ENCODE results near the gene SYP.

DNA sequence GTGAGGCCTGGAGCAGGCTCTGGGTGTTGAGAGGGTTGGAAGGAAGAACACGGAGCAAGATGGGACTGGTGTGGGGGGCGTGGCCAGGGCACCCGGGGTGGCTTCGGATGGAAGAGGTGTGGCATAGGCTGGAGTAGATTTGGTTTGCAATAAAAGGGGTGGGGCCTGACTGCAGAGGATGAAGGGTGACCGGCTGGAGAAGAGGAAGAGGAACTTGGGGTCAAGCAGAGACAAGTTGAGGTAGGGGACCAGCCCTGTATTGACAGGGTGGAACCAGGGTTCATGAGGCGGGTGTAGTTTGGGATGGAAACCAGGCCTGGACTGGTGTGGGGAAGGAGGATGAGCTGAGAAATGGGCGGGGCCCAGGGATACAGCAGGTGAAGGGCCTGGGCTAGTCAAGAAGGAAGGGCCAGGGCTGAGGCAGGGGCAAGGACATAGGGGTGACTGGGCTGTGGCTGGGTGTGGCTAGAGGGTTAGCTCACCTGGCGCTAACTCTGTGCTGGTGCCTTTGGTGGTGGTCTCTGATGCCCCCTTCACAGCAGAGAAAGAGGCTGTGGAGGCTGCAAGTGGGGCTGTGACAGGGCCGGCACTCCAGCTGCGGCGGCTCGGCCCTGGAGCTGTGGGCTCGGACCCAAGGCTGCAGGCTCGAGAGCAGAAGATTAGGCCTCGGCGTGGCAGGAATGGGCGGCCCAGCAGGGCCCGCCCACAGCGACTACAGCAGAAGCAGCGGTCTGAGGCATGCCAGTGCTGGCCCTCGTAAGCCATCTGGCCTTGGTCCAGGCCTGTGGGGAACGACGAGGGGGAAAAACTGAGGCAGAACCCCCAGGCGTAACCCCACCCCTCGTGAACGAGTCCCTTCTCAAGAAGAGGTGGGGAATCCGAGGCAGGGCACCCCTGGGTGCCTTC is 23.3 kb downstream of the SYP start:
- TF ChIP-seq, protein P1, sequence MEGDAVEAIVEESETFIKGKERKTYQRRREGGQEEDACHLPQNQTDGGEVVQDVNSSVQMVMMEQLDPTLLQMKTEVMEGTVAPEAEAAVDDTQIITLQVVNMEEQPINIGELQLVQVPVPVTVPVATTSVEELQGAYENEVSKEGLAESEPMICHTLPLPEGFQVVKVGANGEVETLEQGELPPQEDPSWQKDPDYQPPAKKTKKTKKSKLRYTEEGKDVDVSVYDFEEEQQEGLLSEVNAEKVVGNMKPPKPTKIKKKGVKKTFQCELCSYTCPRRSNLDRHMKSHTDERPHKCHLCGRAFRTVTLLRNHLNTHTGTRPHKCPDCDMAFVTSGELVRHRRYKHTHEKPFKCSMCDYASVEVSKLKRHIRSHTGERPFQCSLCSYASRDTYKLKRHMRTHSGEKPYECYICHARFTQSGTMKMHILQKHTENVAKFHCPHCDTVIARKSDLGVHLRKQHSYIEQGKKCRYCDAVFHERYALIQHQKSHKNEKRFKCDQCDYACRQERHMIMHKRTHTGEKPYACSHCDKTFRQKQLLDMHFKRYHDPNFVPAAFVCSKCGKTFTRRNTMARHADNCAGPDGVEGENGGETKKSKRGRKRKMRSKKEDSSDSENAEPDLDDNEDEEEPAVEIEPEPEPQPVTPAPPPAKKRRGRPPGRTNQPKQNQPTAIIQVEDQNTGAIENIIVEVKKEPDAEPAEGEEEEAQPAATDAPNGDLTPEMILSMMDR (IDR thresholded peaks at IDR 0.05): no peak
- TF ChIP-seq POLR2AphosphoS5 (IDR thresholded peaks at IDR 0.05) (no peak), EP300 (IDR thresholded peaks at IDR 0.05; ENCODE audit: low read depth) (no peak)
